Colonic mucosa (tissue), 4 donors: ENCODE data around the gene MEIS1. TPM values are rescaled to one million over a fixed set of nuclear protein-coding genes. Genes with fewer than 3 reads are reported as not detected.
A peak's percentile ranks its signal among the peaks of the same experiment; 100 is the strongest.

Experiments
- DNase-seq: peaks from one replicate; pipeline ENCODE4 v3.0.0-alpha.2; 2020
- H3K27ac ChIP-seq: fragments of 200-600 bp; one replicate; pipeline ENCODE4 v1.8.0; 2021
- H3K27me3 ChIP-seq: fragments of 200-600 bp; one replicate; pipeline ENCODE4 v1.8.0; 2021
- H3K36me3 ChIP-seq: fragments of 200-600 bp; one replicate; pipeline ENCODE4 v1.8.0; 2021
- H3K4me1 ChIP-seq: fragments of 200-600 bp; one replicate; pipeline ENCODE4 v1.8.0; 2021; ENCODE audit warnings: mild to moderate bottlenecking
- H3K4me3 ChIP-seq: fragments of 200-600 bp; one replicate; pipeline ENCODE4 v1.8.0; 2021
- H3K9ac ChIP-seq, 2 donors: one replicate each; pipeline ENCODE4 v1.7.0; 2013; ENCODE audit warnings: control low read depth in 2 of 2, low read depth in 2 of 2, low read length in 2 of 2
- H3K9me3 ChIP-seq: fragments of 200-600 bp; one replicate; pipeline ENCODE4 v1.8.0; 2021
- intact Hi-C: fragments of 100-400 bp; cut with DNase I; formaldehyde crosslinking; loops from one replicate; pipeline ENCODE4 v1.14.1; 2022
- total RNA-seq, 2 donors: library from RNA; stranded (reverse); fragmentation: NEBNext Ultra II Directional in 1 of 2; extraction: Animal tissue kit (Norgen Biotek cat#: 25700) in 1 of 2; gene quantifications; one replicate each; pipeline ENCODE4 v1.2.1, GENCODE V29; 2021
- TF ChIP-seq, protein P1 (sequence below): fragments of 200-600 bp; IDR thresholded peaks from one replicate; pipeline ENCODE4 v1.8.0; 2022; ENCODE audit warnings: antibody characterized with exemption, mild to moderate bottlenecking
- donor health status: healthy.
- donor health status: DM: no; HTN: no; CAD: no.
- donor health status: DM: no; HTN: no; CAD: no.

The MEIS1 gene
- total RNA-seq, 2 donors from 2014 or later = 8.9 to 23.1 TPM

DNA sequence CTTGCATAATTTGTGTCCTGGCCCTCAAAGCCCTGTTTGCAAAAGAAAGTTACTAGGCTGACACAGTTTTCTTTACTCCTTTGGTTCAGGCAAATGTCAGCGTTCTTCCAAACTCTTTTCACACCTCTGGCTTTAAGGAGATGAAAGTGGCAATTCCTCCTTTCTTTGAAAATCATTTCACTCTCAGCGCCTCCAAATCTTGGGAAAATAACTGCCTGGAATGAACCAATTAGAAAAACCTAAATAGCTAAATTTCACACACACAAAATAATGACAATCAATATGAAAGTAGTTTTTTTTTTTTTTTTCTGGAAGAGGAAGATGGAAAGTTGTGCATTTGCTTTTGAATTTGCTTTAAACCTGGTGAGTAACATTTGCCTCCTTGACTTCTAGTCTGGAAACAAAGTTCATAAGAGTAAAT lies 1.7 kb downstream of the MEIS1 start:
- intact Hi-C loops = loop anchor here (10.0 kb wide), 2 partner anchors 258 to 1038 kb away; no protein-coding TSS in a partner anchor

DNA sequence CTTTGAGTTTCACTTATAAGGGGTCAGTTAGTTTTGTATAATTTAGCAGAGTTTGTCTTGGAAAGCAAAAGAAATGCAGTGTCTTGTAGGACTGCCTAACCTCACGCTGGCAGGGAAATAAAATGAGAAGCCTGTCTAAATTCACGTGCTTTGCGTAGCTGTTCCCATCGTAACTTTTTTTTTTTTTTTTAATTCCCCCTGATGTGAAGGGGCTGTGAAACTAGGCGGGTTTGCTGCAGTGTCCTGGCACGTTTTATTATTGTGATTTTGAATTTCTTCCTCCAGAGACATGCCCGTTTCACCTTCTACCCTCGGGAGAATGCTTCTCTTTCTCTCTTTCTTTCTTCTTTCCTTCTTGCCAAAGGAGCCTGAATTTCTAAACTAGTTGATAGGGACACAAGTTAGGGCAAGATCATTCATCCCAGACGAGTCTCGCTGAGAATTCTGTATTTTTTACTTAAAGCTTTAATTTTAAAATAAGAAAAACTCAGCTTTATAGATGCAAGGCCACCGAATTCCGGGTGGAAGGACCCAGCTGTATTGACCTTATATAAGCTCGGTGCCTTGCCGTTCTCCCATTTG lies 2.3 kb downstream of the MEIS1 start:
- TF ChIP-seq, protein P1, sequence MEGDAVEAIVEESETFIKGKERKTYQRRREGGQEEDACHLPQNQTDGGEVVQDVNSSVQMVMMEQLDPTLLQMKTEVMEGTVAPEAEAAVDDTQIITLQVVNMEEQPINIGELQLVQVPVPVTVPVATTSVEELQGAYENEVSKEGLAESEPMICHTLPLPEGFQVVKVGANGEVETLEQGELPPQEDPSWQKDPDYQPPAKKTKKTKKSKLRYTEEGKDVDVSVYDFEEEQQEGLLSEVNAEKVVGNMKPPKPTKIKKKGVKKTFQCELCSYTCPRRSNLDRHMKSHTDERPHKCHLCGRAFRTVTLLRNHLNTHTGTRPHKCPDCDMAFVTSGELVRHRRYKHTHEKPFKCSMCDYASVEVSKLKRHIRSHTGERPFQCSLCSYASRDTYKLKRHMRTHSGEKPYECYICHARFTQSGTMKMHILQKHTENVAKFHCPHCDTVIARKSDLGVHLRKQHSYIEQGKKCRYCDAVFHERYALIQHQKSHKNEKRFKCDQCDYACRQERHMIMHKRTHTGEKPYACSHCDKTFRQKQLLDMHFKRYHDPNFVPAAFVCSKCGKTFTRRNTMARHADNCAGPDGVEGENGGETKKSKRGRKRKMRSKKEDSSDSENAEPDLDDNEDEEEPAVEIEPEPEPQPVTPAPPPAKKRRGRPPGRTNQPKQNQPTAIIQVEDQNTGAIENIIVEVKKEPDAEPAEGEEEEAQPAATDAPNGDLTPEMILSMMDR = no peak
- DNase-seq = no peak
- H3K4me1 ChIP-seq = no peaks in the 10 kb centered on the region
- H3K27me3 ChIP-seq = peaks cover 14% of the 10 kb centered on the region
- peak overlapping the region; percentile 27 to 62 for H3K9ac ChIP-seq
- H3K27ac ChIP-seq = peak overlapping the region; percentile 87
- H3K36me3 ChIP-seq = no peaks in the 10 kb centered on the region
- peak overlapping the region; percentile 55 for H3K4me3 ChIP-seq
- intact Hi-C loops = loop anchor here (10.0 kb wide), 2 partner anchors 258 to 1038 kb away; no protein-coding TSS in a partner anchor
- no peaks in the 10 kb centered on the region for H3K9me3 ChIP-seq

More for the DNA sequence above, 1.7 kb downstream of the MEIS1 start:
- Histone ChIP-seq H3K4me1 (no peaks in the 10 kb centered on the region), H3K36me3 (no peaks in the 10 kb centered on the region), H3K4me3 (peak overlapping the region; percentile 55), H3K9ac (peak overlapping the region in 1 of 2 donors; percentile 27), H3K27ac (peak overlapping the region; percentile 87), H3K9me3 (no peaks in the 10 kb centered on the region), H3K27me3 (peaks cover 17% of the 10 kb centered on the region)
- TF ChIP-seq, protein P1 = no peak
- DNase-seq = no peak

DNA sequence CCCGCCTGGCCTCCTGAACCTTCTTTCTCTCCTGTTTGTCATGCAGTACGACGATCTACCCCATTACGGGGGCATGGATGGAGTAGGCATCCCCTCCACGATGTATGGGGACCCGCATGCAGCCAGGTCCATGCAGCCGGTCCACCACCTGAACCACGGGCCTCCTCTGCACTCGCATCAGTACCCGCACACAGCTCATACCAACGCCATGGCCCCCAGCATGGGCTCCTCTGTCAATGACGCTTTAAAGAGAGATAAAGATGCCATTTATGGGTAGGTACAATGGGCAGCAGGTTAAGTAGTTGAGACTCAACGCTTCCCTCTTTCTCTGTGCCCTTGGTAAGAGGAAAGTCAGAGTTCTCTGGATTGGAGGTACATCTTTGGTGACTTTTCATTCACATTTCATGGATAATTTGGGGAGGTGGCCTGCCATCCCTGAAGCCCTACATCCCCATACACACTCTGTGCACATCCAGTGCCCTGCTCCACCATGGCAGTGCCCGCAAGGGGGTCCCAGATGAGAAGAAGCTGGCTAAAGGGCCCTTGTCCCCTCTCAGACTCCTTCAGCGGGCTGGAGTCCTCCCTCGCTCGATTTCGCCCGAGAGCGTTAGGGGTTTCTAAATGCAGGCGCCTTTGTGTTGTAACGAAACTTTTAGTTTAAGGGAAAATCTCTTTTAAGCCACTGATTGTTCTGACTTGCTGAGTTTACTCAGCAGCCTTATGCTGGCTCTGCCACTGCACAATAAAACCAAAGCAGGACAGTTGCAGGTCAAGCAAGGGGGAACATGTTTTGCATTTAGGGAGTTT lies 3.0 kb downstream of the MEIS1 start:
- Histone ChIP-seq H3K36me3 (no peaks in the 10 kb centered on the region), H3K4me1 (no peaks in the 10 kb centered on the region), H3K4me3 (peak overlapping the region; percentile 55), H3K27me3 (peaks cover 11% of the 10 kb centered on the region), H3K9me3 (no peaks in the 10 kb centered on the region), H3K9ac (peak overlapping the region; percentile 27 to 62), H3K27ac (peak overlapping the region; percentile 87)
- TF ChIP-seq, protein P1 = no peak
- DNase-seq = no peak
- intact Hi-C loops = loop anchor here (10.0 kb wide), 2 partner anchors 257 to 1037 kb away; no protein-coding TSS in a partner anchor

DNA sequence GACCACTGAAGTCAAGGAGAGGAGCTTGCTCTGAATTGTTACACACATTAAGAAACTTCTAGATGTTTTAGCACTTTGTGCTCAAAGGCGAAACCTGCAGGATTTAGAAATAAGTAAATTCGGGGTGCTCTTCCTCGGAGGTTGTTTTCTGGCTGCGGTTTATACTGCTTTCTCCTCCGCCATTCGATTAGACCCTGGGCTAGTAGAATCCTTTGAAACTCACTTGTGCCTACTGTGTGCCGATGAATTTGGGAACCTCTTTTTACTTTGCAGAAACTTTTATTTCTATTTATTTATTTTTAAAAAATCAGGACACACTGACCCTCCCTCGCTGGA lies 3.5 kb downstream of the MEIS1 start:
- intact Hi-C loops = loop anchor here (10.0 kb wide), 2 partner anchors 256 to 1036 kb away; no protein-coding TSS in a partner anchor
- H3K36me3 ChIP-seq = no peaks in the 10 kb centered on the region
- H3K27ac ChIP-seq = peak overlapping the region; percentile 87
- H3K9ac ChIP-seq = peak overlapping the region in 1 of 2 donors; percentile 27
- H3K4me3 ChIP-seq = peak overlapping the region; percentile 55
- TF ChIP-seq, protein P1 = no peak
- H3K27me3 ChIP-seq = peaks cover 6% of the 10 kb centered on the region
- H3K9me3 ChIP-seq = no peaks in the 10 kb centered on the region
- DNase-seq = no peak
- H3K4me1 ChIP-seq = no peaks in the 10 kb centered on the region

DNA sequence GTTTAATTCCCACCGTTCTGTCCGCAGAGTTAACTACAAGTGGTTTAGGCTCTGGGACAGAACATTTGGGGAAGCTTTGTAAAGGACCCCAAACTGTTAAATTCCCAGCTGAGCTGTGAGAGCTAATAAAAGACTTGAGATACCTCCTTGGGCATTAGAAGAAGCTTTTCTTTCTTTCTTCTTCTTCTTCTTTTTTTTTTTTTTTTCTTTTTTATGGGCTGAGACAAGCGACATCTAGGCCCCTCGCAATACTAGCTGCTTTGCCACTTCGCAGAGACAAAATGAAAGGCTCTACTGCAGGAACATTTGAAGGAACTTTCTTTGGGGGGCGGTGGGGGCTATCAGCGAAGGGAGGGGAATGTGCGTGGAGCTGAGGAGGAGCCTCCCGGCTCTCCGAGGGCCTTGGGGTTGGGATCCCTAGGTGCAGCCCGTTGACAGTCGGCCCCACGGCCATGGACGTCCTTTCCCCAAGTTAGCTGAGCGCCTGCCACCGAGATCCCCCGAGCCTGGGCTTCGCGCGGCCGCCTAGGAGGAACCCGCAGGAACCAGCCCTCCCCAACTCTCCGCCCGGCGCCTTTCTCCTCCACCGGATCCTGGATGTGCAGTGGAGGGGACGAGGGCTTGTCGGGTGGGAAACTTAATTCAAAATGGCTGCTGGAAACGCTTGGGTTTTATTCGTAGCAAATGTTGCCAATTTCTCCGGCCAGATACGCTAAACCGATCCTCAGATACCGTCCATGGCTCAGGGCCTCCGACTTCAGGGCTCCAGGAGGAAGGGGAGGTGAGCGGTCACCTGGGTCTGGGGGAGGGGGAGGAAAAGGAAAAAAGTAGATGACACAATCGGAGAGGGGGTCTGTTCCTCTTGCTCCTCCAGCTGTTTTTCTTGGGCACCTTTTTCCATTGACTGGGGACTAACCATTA lies 4.2 kb downstream of the MEIS1 start:
- no peak for DNase-seq
- TF ChIP-seq, protein P1 = no peak
- Histone ChIP-seq H3K27me3 (peaks cover 4% of the 10 kb centered on the region), H3K4me3 (peak overlapping the region; percentile 55), H3K9ac (peak overlapping the region; percentile 57 to 63), H3K27ac (peak overlapping the region; percentile 87), H3K4me1 (no peaks in the 10 kb centered on the region), H3K36me3 (no peaks in the 10 kb centered on the region), H3K9me3 (no peaks in the 10 kb centered on the region)
- intact Hi-C loops = loop anchor here (10.0 kb wide), 2 partner anchors 256 to 1036 kb away; no protein-coding TSS in a partner anchor
